ENCODE data around the gene CASP5.
A peak's percentile ranks its signal among the peaks of the same experiment; 100 is the strongest.
"Not testable (repeated sequence)": the region's sequence is repeated elsewhere in the genome, so short reads cannot be mapped to it uniquely, and the experiment has no call there.

The CASP5 gene

DNA sequence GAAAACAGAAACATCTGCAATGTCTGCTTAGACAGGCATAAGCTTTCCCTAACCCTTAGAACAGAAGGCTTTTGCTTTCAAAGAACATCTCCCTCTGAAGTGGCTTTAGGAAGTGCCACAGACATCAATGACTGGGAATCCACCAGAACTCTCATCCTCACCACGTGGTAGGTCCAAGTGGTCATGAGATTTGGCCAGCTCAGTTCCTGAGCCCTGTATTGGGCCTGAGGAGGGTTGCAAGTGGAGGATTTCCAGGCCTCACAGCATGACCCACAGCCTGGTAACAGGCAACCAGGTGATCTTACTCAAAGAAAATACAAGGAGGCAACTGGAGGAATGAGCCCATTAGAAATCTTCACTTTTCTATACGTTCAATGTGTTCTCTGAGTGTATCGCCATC is 10.4 kb upstream of the CASP5 start:
- DNase-seq: no peak

DNA sequence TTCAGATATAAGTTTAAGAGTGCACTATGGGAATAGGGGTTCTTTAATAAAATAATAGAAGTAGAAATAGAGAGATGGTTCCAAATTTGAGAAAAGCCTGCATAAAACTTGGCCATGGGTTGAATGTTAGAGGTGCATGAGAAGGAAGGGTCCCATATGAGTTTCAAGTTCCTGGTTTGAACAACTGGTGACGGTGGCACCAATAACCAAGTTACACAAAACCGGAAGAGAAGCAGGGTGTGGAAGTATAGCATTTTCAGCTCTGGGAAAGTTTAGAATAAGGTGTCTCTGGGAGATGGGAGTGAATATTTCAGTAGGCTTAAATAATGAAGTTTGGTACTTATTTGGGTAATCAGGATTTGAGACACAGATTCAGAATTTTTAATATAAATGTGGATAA is 9.5 kb upstream of the CASP5 start:
- peak; percentile 53 for DNase-seq

DNA sequence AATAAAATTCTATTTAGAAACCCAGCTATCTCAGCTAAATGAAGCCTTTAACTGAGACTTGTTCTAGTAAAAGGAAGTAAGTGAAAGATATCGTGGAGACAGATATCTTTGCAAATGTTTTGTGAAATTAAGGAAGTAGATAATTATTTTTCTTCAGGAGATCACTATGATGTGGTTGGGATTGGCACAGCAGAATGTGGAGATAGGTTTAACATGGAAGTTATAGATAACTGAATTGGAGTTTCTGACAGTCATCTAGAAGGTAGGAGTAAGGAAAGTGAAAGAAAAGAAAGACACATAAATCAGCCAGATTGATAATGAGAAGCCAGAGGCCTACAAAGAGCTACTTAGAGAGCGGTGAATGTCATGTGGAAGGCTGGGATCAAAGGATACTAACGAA is 4.7 kb upstream of the CASP5 start:
- peak; percentile 28 for DNase-seq

DNA sequence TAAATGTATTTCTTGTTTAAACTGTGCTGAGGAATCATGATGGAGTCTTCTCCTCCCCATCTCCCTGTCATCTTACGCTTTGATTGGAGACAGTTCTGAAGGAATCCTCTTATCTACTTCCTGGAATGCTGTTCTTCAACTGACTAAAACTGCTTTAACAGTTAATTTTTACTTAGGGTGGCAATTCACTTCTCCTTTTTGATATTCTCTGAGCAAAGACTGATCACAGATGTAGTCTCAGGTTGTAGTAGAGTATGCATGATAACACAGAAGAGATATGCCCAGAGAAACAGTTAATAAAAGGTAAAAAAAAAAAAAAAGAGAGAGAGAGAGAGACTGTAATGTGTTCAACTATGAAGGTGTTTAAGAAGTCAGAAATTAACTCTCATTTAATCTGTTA is 1.4 kb upstream of the CASP5 start:
- DNase-seq: no peak

DNA sequence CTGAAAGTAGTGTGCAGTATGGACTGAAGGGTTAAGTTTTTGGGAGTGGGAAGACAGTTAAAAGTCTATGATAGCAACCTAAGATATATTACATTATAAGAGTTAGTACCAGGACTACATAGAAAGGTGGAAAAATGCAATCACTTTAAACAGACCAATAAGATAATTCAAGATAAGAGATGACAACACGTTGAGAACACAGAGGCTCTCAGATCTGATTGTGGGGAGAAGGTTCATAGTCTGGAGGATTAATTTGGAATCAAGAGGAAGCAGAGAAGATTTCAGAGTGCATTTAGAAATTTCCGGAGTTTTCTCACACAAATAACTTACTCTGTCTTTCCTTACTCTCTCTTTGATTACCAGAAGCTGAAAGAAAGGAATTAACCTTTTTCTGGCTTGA is 441 bp downstream of the CASP5 start:
- no peak for DNase-seq

DNA sequence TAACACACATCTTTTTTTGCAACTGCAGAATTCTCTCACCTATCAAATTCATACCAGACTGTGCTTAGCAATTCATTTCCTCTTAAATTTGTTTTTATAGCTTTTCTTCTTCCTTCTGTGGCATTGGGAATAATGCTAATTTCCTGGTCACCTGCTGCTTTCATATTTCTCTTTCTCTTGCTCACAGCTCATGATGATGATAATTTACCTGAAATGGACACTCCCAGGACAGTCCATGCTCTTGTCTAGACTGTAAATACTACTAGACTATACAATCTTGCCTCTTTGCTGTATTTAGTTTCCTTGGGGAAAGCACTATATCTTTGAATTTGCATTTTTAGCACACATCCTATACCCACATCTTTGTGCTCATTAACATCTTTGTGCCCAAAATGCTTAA is 15.5 kb downstream of the CASP5 start:
- DNase-seq: no peak

DNA sequence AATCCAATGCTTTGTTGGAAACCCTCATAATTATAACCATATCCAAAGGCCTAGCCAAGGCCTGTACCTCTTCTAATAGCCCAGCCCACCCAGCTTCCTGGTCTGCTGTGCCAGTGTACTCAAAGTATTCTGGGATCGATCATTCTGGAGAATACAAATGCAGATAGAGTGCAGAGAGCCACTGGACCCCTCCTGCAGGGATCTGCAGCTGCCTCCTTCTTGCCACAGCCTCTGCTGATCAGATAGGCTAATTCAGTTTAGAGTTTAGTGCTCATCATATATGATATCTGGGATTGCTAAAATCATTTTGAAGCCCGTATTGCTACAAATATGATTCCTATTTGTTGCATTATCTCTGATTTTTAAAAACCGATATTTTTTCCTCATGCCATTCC is 17.5 kb downstream of the CASP5 start:
- no peak for DNase-seq

DNA sequence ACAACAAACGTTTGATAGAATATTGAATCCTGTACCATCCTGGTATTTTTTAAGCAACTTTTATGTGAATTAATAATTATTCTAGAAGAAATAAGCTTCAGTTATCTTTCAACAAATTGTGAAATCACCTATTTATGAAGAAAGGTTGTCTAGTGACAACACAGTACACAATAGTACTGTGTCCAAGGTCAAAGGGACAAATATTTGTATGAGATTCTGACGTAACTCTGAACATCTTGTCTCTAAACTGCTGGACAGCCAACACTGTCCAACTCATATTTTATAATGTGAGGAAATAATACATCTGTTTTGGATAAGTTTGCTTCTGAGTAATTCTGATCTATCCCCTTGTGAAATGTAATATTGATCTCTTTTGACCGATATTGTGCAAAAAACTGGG is 18.9 kb downstream of the CASP5 start:
- DNase-seq: no peak

DNA sequence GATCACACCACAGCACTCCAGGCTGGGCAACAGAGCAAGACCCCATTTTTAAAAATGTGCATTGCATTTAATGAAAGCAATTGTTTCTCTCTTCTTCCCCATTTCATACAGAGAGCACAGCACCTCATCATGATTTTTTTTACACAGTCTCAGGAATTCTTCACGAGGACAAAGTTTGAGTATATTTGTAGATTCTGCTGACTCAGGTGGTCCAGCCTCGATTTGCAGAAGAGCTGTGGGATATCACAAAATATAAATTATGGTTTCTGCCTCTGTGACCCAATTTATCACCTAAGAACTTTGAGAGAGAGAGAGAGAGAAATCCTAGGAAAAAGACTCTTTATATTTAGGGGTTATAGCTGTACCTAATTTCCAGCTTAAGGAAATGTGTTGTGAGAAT is 19.8 kb downstream of the CASP5 start:
- no peak for DNase-seq

DNA sequence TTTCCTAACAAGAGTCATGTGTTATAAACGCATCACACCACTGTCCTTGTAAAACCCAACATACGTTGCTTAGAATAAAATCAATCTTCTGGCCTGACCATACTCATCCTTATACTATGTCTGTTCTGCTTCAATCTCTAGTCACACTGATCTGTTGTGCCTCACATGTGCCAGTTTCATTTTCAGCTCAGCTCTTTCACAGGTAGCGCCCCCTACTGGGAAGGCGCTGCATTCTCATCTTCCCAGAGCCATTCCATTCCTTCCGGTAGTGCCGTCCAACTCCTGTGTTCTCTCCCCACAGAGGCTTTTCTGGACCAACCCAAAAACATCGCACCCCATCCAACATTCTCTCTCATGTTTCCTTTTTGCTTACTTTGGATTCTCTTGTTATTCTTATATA is 22.2 kb downstream of the CASP5 start:
- no peak for DNase-seq

DNA sequence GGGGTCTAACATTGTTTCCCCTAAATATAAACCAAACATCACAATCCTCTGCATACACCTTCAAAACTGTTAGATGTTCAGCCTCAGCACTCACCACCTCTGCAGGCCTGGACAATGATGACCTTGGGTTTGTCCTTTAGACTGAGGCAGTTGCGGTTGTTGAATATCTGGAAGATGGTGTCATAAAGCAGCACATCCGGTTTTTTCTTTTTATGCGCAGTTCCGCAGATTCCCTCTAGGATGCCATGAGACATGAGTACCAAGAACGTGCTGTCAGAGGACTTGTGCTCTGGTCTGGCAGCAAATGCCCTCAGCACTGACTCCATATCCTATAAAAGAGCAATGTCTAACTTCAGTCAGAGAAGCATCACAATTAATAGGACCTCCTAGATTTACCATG is 22.8 kb downstream of the CASP5 start:
- no peak for DNase-seq

DNA sequence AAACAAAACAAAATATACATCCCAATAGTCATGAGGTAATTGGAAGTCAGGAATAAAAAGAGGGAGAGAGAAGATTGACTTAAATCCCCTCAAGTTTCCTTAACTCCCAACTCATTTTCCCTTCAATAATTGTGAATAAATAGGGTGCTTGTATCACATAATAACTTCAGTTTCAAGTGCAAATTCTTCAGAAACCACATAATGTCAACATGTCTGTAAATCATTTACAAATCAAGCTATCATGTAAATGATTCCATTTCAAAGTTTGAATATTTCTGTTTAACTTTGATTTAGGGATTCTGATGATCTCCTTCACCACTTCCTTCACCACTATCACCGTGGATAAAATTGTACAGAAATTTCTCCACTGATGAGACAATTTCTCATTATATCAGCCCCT is 23.2 kb downstream of the CASP5 start:
- no peak for DNase-seq

DNA sequence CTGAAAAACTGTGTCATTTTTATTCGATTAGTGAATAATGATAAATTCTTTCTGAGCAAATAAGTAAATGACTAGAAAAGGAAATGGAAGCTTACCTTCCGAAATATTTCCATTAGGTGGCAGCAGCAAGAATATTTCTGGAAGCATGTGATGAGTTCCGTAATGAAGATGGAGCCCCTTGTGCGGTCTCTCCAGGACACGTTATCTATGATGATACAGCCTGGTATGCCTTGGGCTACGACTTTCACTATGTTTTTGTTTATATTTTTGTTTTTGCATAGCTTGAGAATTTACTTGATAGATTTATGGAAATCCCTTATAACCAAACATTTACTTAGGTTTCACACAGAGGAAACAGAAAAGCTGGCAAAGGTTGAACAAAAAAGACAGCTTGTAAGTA is 25.7 kb downstream of the CASP5 start:
- no peak for DNase-seq

DNA sequence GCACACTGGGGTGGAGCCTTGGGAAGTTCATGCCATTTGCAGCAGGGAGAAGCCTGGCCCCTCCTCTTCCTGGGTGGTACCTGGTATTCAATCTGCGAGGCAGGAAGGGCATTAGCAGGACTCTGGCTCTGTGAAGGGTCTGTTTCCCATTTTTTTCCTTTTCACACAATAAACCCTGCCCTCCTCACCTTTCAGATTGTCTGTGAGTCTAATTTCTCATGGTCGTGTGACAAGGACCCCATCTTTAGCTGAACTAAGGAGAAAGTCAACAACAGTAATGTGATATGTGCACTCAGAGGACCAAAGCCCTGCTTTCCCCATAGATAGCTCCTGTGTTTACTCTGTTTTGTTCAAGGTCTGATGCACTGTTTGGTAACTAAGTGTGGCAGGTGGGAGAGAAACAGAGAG is 28.0 kb downstream of the CASP5 start:
- no peak for DNase-seq

DNA sequence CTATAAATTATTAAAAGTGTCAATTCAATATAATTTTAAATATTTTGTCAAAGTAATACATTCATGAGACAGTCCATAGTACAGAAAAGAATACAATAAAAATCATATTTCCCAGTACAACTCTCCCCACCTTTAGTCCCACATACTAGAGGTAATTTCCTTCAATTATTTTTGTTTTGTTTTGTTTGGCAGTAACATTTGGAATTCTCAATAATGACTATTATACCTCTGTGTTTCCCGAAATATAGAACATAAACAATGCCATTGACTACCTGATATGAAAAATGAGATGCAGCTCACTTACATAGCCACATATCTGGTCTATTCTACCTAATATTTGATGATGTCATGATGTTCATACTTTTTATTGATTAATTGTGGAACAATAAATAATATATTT is 30.2 kb downstream of the CASP5 start:
- no peak for DNase-seq

DNA sequence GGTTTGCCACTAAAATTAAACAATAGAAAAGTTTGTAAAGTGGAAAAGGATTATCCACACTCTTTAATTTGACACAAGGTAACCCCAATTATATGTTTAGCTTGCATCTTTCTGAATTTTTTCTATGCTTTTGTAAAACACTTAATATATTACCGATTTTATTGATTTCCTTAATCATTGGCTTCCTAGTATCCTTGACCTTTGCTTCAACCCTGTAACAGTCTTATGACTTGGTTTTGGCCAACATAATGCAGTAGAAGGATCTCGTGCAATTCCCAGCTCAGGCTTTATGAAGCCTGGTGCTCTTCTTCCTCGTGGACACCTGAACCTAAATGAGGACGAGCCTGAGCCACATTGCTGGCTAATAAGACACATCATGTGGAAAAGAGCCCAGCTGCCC is 31.0 kb downstream of the CASP5 start:
- no peak for DNase-seq

DNA sequence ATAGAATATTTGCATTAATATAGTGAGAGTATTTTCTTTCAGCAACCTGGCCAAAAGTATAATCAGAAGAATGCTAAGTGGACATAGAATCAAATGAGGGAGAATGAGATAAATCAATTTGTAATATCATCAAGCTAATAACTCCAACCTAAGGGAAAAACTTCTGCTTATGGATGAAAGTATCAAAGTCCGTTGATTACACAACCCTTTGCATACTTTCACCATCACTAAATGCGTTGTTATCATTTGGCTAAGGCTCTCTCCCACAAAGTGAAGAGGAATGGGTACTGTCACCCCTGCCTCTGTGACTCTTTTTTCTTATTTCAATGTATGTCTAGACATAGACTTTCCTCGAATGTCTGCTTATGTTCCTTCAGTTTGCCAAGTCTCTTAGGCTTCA is 38.2 kb downstream of the CASP5 start:
- no peak for DNase-seq

DNA sequence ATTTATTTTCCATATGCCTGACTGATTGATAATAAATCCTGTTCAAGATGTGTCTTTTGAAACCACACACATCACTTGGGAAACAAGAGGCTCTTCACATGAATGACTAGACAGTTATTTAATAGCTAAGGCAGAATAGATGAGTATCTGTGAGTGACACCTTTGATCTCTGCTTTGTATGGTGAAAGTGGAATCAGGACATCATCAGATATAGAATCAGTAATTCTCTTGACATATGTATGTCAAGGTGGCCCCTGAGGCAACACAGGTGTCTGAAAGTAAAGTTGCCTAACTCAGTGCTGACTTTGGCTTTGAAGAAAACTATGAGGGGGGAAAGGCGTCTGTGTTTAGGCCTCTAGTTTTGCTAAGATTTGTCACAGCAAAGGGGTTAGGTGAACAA is 43.1 kb downstream of the CASP5 start:
- DNase-seq: no peak

DNA sequence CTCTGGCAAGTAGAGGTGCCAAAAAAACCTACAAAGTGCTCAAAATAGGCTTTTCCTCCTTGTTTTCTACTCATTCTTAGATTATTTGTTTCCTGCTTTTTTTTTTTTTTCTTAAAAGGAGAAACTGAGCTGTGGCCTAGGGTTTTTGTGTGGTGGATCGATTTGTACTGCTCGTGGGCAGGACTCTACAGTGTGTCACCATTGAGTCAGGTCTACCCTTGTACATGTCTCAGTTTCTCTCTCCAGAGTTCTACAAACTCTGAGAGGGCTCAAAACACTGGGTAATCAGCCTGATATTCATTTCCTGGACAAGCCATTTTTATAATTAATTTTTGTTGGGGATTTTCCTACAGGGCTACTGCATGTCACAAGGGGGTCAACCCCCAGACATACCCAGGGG is 49.4 kb downstream of the CASP5 start:
- DNase-seq: no peak

DNA sequence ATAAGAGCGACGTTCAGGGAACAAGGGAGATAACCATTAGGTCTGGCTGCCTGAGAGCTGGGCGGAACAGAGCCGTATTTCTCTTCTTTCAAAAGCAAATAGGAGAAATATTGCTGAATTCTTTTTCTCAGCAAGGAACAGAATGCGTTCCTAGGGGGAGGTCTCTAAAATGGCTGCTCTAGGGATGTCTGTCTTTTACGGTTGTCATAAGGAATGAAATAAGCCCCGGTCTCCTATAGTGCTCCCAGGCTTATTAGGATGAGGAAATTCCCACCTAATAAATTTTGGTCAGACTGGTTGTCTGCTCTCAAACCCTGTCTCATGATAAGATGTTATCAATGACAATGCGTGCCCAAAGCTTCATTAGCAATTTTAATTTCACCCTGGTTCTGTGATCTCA is 50.0 kb downstream of the CASP5 start:
- not testable (repeated sequence) for DNase-seq

DNA sequence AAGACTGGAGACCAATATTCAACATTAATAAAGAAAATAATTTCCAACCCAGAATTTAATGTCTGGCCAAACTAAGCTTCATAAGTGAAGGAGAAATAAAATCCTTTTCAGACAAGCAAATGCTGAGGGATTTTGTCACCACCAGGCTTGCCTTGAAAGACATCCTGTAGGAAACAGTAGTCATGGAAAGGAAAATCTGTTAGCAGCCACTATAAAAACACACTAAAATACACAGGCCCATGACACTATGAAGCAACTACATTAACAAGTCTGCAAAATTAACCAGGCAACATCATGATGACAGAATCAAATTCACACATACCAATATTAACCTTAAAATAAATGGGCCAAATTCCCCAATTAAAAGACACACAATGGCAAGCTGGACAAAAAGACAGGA is 52.2 kb downstream of the CASP5 start:
- DNase-seq: no peak

DNA sequence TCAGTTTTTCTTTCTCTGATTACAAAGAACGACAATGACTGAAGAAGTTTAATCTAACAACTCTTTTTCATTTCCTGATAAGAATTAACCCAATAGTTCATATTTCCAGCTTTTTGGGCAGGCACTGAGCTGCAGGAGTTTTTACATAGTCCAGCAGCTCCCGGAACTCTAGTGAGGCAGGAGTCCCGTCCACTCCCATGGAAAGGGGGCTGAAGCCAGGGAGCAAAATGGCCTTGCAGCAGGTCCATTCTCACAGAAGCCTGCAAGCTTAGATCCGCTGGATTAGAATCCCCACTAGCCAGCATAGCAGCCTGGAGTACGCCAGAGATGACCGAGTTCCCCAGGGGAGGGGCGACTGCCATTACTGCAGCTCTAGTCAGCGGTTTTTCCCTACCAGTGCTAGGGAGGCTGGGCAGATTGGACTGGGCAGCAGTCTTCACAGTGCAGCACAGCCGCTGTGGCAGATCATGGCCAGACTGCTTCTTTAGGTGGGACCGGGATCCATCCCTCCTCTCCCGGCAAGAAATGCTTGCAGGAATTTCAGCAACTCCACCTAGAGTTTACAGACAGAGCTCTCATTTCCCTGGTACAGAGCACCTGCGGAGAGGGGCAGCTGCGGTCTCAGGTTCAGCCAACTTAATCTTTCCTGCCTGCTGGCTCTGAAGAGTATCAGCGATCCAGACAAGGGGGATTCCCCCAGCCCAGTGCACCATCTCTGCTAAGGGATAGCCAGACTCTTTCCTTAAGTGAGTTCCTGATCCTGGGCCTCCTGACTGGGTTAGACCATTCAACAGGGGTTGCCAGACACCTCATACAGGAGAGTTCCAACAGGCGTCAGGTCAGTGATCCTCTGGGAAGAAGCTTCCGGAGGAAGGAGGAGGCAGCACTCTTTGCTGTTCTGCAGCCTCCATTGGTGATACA is 53.9 kb downstream of the CASP5 start:
- no peak for DNase-seq

DNA sequence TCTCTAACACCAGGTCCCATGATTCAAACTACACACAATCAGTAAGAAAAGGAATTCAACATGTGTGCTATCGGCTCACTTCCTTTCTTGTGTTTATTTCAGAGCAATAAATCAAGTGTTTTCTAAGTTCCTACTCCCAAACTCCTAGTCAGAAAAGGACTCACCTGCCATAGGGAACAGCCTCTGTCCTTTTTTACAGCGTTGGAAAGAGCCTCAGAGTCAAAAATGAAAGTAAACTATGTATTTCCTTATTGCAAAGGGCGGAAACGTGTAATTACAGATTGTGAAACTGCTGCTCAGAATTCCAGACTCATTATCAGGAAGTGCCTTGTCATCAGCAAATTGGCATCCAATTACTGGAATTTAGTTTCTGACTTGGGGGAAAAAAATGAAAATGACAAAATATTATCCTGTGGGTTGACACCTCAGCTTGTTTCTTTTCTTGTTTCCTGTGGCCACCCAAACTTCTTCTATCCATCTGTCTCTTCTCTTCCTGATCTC is 54.6 kb downstream of the CASP5 start, which contains the start of gene CASP4:
Gene CASP4, minus strand, starts transcription at position 220 of the 501 bp plus-strand sequence. Its CDS starts 49 bp downstream, at position 171.
- DNase-seq: peak; percentile 83

DNA sequence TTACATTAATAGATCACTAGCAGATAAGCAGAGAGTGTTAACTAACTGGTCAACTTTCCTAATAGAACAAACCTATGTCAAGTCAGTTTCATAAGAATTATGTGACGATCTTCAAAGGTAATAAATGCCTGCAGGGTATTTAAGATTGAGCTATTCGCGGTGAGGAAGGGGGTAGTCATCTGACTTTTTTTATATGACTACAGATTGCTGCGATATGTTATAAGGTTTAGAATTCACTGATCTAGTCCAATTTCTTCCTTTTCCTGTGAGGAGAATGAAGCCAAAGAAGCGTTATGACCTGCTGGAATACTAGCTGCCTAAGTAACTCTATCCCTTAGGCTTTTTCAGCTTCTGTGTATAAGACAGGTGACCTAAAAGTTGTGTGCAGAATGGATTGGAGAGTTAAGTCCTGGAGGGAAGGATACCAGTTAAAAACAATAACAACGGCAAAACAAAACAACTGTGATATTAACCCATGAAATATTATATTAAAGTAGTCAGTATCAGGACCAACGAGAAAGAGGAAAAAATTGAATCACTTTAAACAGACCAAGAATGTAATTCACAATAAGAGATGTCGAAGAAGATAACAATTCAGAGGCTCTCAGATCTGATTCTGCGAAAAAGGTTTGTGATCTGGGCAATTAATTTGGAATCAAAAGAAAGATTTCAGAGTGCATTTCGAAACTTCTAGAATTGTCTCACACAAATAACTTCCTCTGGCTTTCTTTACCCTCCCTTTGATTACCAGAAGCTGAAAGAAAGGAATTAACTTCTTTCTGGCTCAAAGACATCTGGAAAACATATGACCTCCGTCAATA is 55.2 kb downstream of the CASP5 start:
- DNase-seq: no peak

Measured in MV-4-11 (cell line).